ENCODE data around the gene ZNRF2.

The ZNRF2 gene

GRCh38 chr7:30284298-30285066, at the start of gene ZNRF2:
TSS of gene ZNRF2 (plus strand) at chr7:30284597. CDS start at chr7:30285358, 761 bp downstream.
- FAIRE-seq (peak; percentile 99), DNase-seq (ENCODE audit: low spot score) (peak; percentile 100)

- DNase-seq (ENCODE audit: low spot score) (no peak), FAIRE-seq (no peak)
Observed at GRCh38 chr7:30237271-30237695, 47.1 kb upstream of the ZNRF2 start.

DNA sequence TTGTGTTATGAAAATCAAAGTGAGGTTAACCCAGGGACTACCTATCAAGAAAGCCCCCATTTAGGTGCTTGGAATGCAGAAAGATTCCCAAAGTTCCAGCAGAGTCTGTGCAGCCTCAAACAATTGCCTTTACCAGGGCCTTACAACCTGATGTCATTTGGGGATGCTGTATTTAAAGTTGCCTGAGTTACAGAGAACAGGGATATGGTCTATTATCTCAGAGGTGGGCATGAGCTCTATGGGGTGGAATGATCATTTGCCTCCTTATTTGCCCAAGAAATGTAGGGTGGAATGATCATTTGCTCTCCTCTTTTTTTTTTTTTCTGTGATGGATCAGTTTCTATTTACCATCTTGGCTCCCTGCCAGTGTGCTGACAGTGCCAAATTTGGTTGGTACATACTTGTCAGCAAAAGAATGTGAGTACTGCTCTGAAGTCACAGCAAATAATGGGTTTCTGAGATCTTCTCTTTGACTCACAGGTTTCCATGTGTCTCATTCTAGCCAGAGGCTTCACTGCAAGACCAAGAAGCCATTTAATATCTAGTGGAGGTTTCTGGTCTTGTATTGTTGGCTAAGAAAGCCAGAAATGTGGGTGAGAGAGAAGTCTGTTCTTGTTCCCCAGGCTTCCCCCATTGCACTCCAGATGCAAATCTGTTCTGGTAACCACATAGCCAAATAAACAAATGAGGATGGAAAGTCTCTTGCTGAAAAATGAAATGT, 45.5 kb upstream of the ZNRF2 start:
- FAIRE-seq: peak; percentile 68

GRCh38 chr7:30240106-30240800, 44.1 kb upstream of the ZNRF2 start:
- no peak for DNase-seq (ENCODE audit: low spot score)
- peak; percentile 30 for FAIRE-seq

More for the DNA sequence above, 45.5 kb upstream of the ZNRF2 start:
- DNase-seq (ENCODE audit: low spot score): peak; percentile 83

DNA sequence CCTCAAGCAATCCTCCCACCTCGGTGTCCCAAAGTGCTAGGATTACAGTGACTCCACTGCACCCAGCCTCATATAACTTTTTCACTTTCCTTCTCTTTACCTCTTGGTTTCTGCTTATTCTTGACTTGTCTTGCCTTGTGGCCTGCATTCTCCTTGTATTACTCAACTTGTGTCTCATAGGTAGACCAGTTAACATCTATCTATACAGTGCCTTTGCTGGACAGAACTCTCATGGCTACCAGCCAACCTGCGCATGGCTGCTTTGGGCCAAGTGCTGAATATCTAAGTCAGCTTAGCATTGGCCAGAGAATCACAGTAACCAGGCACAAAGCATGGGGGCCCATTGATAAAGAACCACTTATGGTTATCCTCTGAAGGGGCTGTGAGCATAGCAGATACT, 42.6 kb upstream of the ZNRF2 start:
- DNase-seq (ENCODE audit: low spot score): no peak

GRCh38 chr7:30244340-30244739, 40.1 kb upstream of the ZNRF2 start:
- DNase-seq (ENCODE audit: low spot score) (no peak), FAIRE-seq (no peak)

More for the DNA sequence above, 42.6 kb upstream of the ZNRF2 start:
- FAIRE-seq: peak; percentile 63

GRCh38 chr7:30245913-30246312, 38.5 kb upstream of the ZNRF2 start:
- FAIRE-seq (no peak), DNase-seq (ENCODE audit: low spot score) (no peak)

- FAIRE-seq (peak; percentile 37), DNase-seq (ENCODE audit: low spot score) (no peak)
Observed at GRCh38 chr7:30246392-30246791, 38.0 kb upstream of the ZNRF2 start.

- FAIRE-seq (peak; percentile 68), DNase-seq (ENCODE audit: low spot score) (no peak)
Observed at GRCh38 chr7:30247541-30248401, 36.6 kb upstream of the ZNRF2 start.

DNA sequence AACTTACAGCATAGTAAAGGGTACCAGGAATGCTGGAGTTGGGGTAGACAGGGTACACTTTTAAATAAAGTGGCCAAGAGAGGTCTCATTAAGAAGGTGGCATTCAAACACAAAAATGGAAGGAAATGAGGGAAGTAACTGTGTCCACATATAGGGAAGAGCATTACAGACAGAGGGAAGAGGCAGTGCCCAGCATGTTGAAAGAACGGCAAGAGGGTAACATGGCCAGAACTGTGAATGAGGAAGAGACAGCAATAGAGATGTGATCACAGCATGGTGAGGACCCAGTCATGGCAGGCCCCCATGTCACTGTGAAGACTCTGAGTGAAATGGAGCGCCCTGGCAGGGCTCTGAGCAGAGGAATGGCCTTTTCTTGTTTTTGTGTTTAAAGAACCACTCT, 35.1 kb upstream of the ZNRF2 start:
- no peak for FAIRE-seq

DNA sequence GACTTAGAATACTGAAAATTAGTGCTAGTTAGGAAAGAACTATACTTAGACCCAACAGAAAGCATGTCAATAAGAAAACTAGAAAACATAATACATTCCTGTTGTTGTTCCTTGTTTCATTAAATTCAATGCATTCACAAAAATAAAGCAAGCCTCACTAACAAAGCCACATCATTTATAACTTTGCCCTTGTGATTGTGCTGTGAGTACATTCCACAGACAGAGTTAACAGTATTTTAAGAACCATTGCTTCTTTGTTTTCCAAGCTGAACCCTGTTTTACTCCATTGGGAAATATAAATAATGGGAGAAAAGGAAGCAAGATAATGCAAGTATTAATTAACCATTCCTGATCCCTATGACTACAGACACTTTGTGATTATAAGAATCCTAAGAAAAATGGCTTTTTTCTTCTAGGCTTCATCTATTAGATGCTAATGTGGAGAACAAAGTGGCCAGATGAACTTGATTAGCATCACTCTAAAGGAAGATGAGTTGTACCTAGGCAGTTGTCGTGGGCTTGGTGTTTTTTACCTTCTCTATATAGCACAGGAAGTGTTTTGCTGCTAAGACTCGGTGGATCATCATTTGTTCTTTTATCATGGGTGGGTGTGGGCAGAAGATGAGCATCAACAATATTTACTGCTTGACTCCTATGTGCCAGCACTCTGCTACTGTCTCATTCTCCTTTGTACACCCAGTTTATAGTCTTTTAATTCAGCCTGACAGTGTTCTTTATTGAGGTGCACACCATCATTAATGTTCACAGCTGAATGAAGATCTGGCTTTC, 34.2 kb upstream of the ZNRF2 start:
- no peak for FAIRE-seq
- DNase-seq (ENCODE audit: low spot score): no peak

More for the DNA sequence above, 35.1 kb upstream of the ZNRF2 start:
- DNase-seq (ENCODE audit: low spot score): no peak

- DNase-seq (ENCODE audit: low spot score) (no peak), FAIRE-seq (peak; percentile 20)
Observed at GRCh38 chr7:30251708-30252329, 32.6 kb upstream of the ZNRF2 start.

DNA sequence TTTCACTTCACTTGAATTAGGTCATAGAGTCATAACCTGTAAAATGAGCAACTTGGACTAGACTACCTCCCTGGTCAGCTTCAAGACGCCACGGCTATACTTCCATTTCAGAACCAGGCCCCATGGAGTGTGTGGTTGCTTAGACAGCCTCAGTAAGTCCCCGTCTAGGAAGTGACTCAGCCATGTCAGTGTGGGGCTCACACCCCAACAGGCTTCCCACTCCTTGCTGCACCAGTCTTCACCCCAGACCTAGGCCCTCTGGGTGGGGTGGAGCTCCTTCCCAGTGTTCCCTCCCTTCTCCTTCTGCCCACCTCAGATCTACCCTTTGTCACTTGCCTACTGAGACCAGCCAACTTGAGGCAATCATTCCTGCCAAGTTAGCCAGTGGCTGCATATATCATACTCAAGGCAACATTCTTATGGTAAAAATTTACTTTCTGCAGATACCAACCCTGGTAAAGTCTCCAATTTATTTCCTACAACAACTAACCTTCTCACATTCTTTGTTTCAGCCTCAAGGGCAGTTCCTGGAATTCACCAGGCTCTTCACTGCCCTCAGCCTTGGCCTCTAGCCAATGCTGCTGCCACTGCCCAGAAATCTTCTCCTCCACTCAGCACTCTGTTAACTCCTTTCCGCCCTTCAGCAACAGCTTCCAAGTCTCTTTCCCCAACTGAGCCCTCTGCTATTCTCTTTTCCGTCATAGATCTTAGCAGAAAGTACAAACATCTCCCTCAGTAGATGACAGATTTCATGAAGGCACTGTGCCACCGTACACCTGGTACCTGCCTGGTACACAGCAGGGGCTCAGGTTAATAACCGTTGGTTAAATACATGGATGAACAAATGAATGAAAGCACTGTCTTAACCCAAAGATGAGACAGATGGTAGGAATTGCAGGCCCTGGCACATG, 31.3 kb upstream of the ZNRF2 start:
- DNase-seq (ENCODE audit: low spot score): peak; percentile 77
- FAIRE-seq: peak; percentile 63

- FAIRE-seq (no peak), DNase-seq (ENCODE audit: low spot score) (no peak)
Observed at GRCh38 chr7:30253796-30254165, 30.6 kb upstream of the ZNRF2 start.

GRCh38 chr7:30254248-30254647, 30.1 kb upstream of the ZNRF2 start:
- DNase-seq (ENCODE audit: low spot score): no peak
- FAIRE-seq: no peak

- DNase-seq (ENCODE audit: low spot score): no peak
- FAIRE-seq: no peak
Observed at GRCh38 chr7:30254717-30255063, 29.7 kb upstream of the ZNRF2 start.

DNA sequence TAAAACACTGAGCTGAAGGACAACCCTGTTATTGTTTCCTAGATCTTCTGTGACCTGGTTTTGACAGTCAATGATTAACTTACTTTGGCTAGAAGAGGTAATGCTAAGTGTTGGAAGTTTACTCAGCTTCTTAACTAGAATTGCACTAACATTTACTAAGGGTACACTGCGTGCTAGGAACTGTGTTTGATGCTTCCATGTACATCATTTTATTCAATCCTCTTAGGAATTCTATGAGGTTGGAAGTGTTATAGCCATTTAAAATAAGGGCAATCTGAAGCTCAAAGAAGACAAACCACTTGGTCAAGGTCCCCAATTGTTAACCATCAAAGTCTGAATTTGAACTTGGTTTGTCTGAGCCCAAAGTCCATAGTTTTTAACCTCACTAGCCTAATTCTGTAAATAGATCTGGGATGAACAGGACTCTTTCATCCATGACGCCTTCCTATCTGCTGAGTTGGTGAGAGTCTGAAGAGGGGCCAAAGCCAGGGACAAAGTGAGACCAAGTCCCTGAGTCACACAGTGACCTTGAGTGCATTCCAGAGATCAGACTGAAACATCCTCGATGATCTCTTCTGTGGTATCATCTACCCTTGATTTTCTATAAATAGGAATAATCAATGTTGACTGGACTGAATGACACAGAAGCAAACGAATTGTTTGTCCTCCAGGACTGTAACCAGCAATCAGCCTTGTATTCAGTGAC, 29.2 kb upstream of the ZNRF2 start:
- FAIRE-seq (no peak), DNase-seq (ENCODE audit: low spot score) (no peak)

- DNase-seq (ENCODE audit: low spot score) (no peak), FAIRE-seq (peak; percentile 52)
Observed at GRCh38 chr7:30256349-30256858, 28.0 kb upstream of the ZNRF2 start.

Measured in urothelium cell line (cell line).